ENCODE measurements around the gene VAX1.

The VAX1 gene

GRCh38 chr10:117167789-117168674 is 30.0 kb upstream of the VAX1 start:
- no peaks in the 10 kb centered on the region for H3K9me3 Mint-ChIP-seq
- H3K4me1 Mint-ChIP-seq: peaks cover 13% of the 10 kb centered on the region
- H3K4me3 Mint-ChIP-seq: peak overlapping the region; percentile 9
- H3K27ac Mint-ChIP-seq: peak overlapping the region; percentile 46
- peak; percentile 64 for DNase-seq
- no peaks in the 10 kb centered on the region for H3K36me3 Mint-ChIP-seq
- peaks cover 82% of the 10 kb centered on the region for H3K27me3 Mint-ChIP-seq
- CTCF ChIA-PET: interaction anchor here (0.6 to 3.1 kb wide), 17 partner anchors 16 to 486 kb away, joined by 3 to 26 read pairs (median 4); no protein-coding TSS in a partner anchor

GRCh38 chr10:117167346-117167788 is 29.3 kb upstream of the VAX1 start:
- Mint-ChIP-seq H3K4me3 (no peak overlapping the region), H3K27me3 (peaks cover 83% of the 10 kb centered on the region), H3K27ac (peak overlapping the region; percentile 62), H3K36me3 (no peaks in the 10 kb centered on the region), H3K4me1 (peaks cover 13% of the 10 kb centered on the region), H3K9me3 (no peaks in the 10 kb centered on the region)
- CTCF ChIA-PET: interaction anchor here (0.6 to 3.1 kb wide), 14 partner anchors 24 to 388 kb away, joined by 3 to 26 read pairs (median 4); no protein-coding TSS in a partner anchor
- DNase-seq: no peak

- Mint-ChIP-seq H3K27me3 (peaks cover 87% of the 10 kb centered on the region), H3K27ac (peak overlapping the region; percentile 62), H3K9me3 (no peaks in the 10 kb centered on the region), H3K4me3 (no peak overlapping the region), H3K36me3 (no peaks in the 10 kb centered on the region), H3K4me1 (peaks cover 15% of the 10 kb centered on the region)
- CTCF ChIA-PET: interaction anchor here (0.7 to 3.1 kb wide), 13 partner anchors 8 to 387 kb away, joined by 3 to 26 read pairs (median 5); no protein-coding TSS in a partner anchor
- no peak for DNase-seq
Measured at GRCh38 chr10:117166418-117167345, 28.6 kb upstream of the VAX1 start.

- H3K4me3 Mint-ChIP-seq: no peak overlapping the region
- H3K36me3 Mint-ChIP-seq: no peaks in the 10 kb centered on the region
- peak overlapping the region; percentile 14 for H3K27ac Mint-ChIP-seq
- H3K9me3 Mint-ChIP-seq: no peaks in the 10 kb centered on the region
- H3K4me1 Mint-ChIP-seq: peaks cover 15% of the 10 kb centered on the region
- CTCF ChIA-PET: interaction anchor here (1.0 to 3.1 kb wide), 6 partner anchors 9 to 370 kb away, joined by 3 to 26 read pairs (median 8); no protein-coding TSS in a partner anchor
- peaks cover 96% of the 10 kb centered on the region for H3K27me3 Mint-ChIP-seq
- no peak for DNase-seq
Measured at GRCh38 chr10:117165538-117166417, 27.7 kb upstream of the VAX1 start.

GRCh38 chr10:117164592-117165537 is 26.8 kb upstream of the VAX1 start:
- H3K9me3 Mint-ChIP-seq: no peaks in the 10 kb centered on the region
- no peaks in the 10 kb centered on the region for H3K36me3 Mint-ChIP-seq
- DNase-seq: no peak
- no peak overlapping the region for H3K4me3 Mint-ChIP-seq
- peak overlapping the region; percentile 16 for H3K27ac Mint-ChIP-seq
- H3K4me1 Mint-ChIP-seq: peaks cover 15% of the 10 kb centered on the region
- CTCF ChIA-PET: interaction anchor here (1.0 to 2.0 kb wide), 4 partner anchors 10 to 369 kb away, joined by 3 to 10 read pairs (median 8); no protein-coding TSS in a partner anchor
- H3K27me3 Mint-ChIP-seq: peaks cover 100% of the 10 kb centered on the region

GRCh38 chr10:117163954-117164548 is 26.0 kb upstream of the VAX1 start:
- no peak for DNase-seq
- Mint-ChIP-seq H3K27me3 (peaks cover 100% of the 10 kb centered on the region), H3K27ac (peak overlapping the region; percentile 42), H3K4me1 (peaks cover 15% of the 10 kb centered on the region), H3K9me3 (no peaks in the 10 kb centered on the region), H3K4me3 (no peak overlapping the region), H3K36me3 (no peaks in the 10 kb centered on the region)
- CTCF ChIA-PET: interaction anchor here (1.3 to 2.0 kb wide), 2 partner anchors 11 to 30 kb away, joined by 4 to 8 read pairs; no protein-coding TSS in a partner anchor

- no peak for DNase-seq
- H3K36me3 Mint-ChIP-seq: no peaks in the 10 kb centered on the region
- peaks cover 100% of the 10 kb centered on the region for H3K27me3 Mint-ChIP-seq
- CTCF ChIA-PET: interaction anchor here (1.3 to 2.0 kb wide), 2 partner anchors 12 to 29 kb away, joined by 4 to 8 read pairs; no protein-coding TSS in a partner anchor
- H3K9me3 Mint-ChIP-seq: no peaks in the 10 kb centered on the region
- no peak overlapping the region for H3K4me3 Mint-ChIP-seq
- H3K4me1 Mint-ChIP-seq: peaks cover 13% of the 10 kb centered on the region
- H3K27ac Mint-ChIP-seq: no peak overlapping the region
Measured at GRCh38 chr10:117163061-117163953, 25.2 kb upstream of the VAX1 start.

- no peak overlapping the region for H3K4me3 Mint-ChIP-seq
Measured at GRCh38 chr10:117162093-117163060, 24.3 kb upstream of the VAX1 start.

GRCh38 chr10:117161386-117162033 is 23.4 kb upstream of the VAX1 start:
- Mint-ChIP-seq H3K27me3 (peaks cover 96% of the 10 kb centered on the region), H3K4me1 (peaks cover 6% of the 10 kb centered on the region), H3K27ac (no peak overlapping the region), H3K36me3 (no peaks in the 10 kb centered on the region), H3K9me3 (no peaks in the 10 kb centered on the region), H3K4me3 (no peak overlapping the region)
- no peak for DNase-seq
- CTCF ChIA-PET: interaction anchor here (1.0 kb wide), 1 partner anchor 13 kb away, joined by 5 read pairs; no protein-coding TSS in a partner anchor

More at GRCh38 chr10:117162093-117163060, 24.3 kb upstream of the VAX1 start:
- peaks cover 11% of the 10 kb centered on the region for H3K4me1 Mint-ChIP-seq
- DNase-seq: no peak
- CTCF ChIA-PET: interaction anchor here (1.0 to 2.0 kb wide), 2 partner anchors 12 kb away, joined by 5 to 8 read pairs; no protein-coding TSS in a partner anchor
- no peaks in the 10 kb centered on the region for H3K9me3 Mint-ChIP-seq
- H3K36me3 Mint-ChIP-seq: no peaks in the 10 kb centered on the region
- peaks cover 96% of the 10 kb centered on the region for H3K27me3 Mint-ChIP-seq
- H3K27ac Mint-ChIP-seq: peak overlapping the region; percentile 74

- DNase-seq: no peak
- no peaks in the 10 kb centered on the region for H3K36me3 Mint-ChIP-seq
- H3K27ac Mint-ChIP-seq: no peak overlapping the region
Measured at GRCh38 chr10:117160567-117160966, 22.5 kb upstream of the VAX1 start.

More at GRCh38 chr10:117160567-117160966, 22.5 kb upstream of the VAX1 start:
- peaks cover 6% of the 10 kb centered on the region for H3K4me1 Mint-ChIP-seq
- H3K4me3 Mint-ChIP-seq: no peak overlapping the region
- H3K9me3 Mint-ChIP-seq: no peaks in the 10 kb centered on the region
- H3K27me3 Mint-ChIP-seq: peaks cover 88% of the 10 kb centered on the region
- CTCF ChIA-PET: interaction anchor here (1.5 kb wide), 1 partner anchor 56 kb away, joined by 3 read pairs; no protein-coding TSS in a partner anchor
